GM21723 (cell line): ENCODE data around the gene IL18RAP.

ENCODE experiments used
- ATAC-seq: cut with Tn5 transposase; IDR thresholded peaks from one replicate; pipeline ENCODE4 v1.9.1; 2021; ENCODE audit warnings: mild to moderate bottlenecking, moderate library complexity; ENCODE audit not compliant: unreplicated experiment

IL18RAP gene

GRCh38 chr2:102451968-102452367, 29.0 kb downstream of the IL18RAP start:
- no peak for ATAC-seq

- no peak for ATAC-seq
Observed at GRCh38 chr2:102453501-102453900, 30.5 kb downstream of the IL18RAP start.

GRCh38 chr2:102455061-102455670, 32.2 kb downstream of the IL18RAP start:
- ATAC-seq: no peak

GRCh38 chr2:102460467-102460866, 37.5 kb downstream of the IL18RAP start:
- no peak for ATAC-seq

GRCh38 chr2:102461188-102461587, 38.2 kb downstream of the IL18RAP start:
- ATAC-seq: no peak

- no peak for ATAC-seq
Observed at GRCh38 chr2:102463160-102463559, 40.2 kb downstream of the IL18RAP start.

GRCh38 chr2:102470168-102470567, 47.2 kb downstream of the IL18RAP start:
- no peak for ATAC-seq

GRCh38 chr2:102473020-102473419, 50.1 kb downstream of the IL18RAP start, which contains the start of gene SLC9A4:
Gene SLC9A4, plus strand, starts transcription at chr2:102473226. Its CDS starts 534 bp downstream, at chr2:102473760.
- ATAC-seq: no peak

GRCh38 chr2:102473631-102474030, 50.7 kb downstream of the IL18RAP start:
- ATAC-seq: no peak

GRCh38 chr2:102474785-102475184, 51.8 kb downstream of the IL18RAP start:
- ATAC-seq: no peak

- no peak for ATAC-seq
Observed at GRCh38 chr2:102478686-102479470, 55.9 kb downstream of the IL18RAP start.

GRCh38 chr2:102480285-102481195, 57.6 kb downstream of the IL18RAP start:
- ATAC-seq: no peak

GRCh38 chr2:102481931-102482330, 59.0 kb downstream of the IL18RAP start:
- no peak for ATAC-seq

- no peak for ATAC-seq
Observed at GRCh38 chr2:102483086-102483485, 60.1 kb downstream of the IL18RAP start.

- ATAC-seq: no peak
Observed at GRCh38 chr2:102484310-102485061, 61.5 kb downstream of the IL18RAP start.

GRCh38 chr2:102485147-102485785, 62.3 kb downstream of the IL18RAP start:
- ATAC-seq: no peak

- no peak for ATAC-seq
Observed at GRCh38 chr2:102486941-102487702, 64.2 kb downstream of the IL18RAP start.

GRCh38 chr2:102487761-102488462, 65.0 kb downstream of the IL18RAP start:
- ATAC-seq: no peak

GRCh38 chr2:102489646-102490045, 66.7 kb downstream of the IL18RAP start:
- no peak for ATAC-seq
